Left ventricle myocardium inferior (tissue), 1 donor: Measurements from ENCODE around the gene EMP1. TPM values are rescaled to one million over a fixed set of nuclear protein-coding genes. Genes with fewer than 3 reads are reported as not detected.

Experiments
- DNase-seq: peaks from one replicate; pipeline ENCODE4 v3.0.0-alpha.2; 2020
- H3K27ac ChIP-seq: fragments of 200-600 bp; replicated peaks from 2 replicates; pipeline ENCODE4 v1.8.0; 2021
- H3K27me3 ChIP-seq: fragments of 200-600 bp; 2 replicates; pipeline ENCODE4 v1.8.0; 2021; ENCODE audit warnings: low read depth
- H3K36me3 ChIP-seq: fragments of 200-600 bp; 2 replicates; pipeline ENCODE4 v1.8.0; 2021
- H3K4me1 ChIP-seq: fragments of 200-600 bp; 2 replicates; pipeline ENCODE4 v1.8.0; 2021
- H3K4me3 ChIP-seq: fragments of 200-600 bp; 2 replicates; pipeline ENCODE4 v1.8.0; 2021; ENCODE audit warnings: mild to moderate bottlenecking, moderate library complexity
- H3K9me3 ChIP-seq: fragments of 200-600 bp; replicated peaks from 2 replicates; pipeline ENCODE4 v1.8.0; 2021
- intact Hi-C: fragments of 100-400 bp; cut with micrococcal nuclease; formaldehyde crosslinking; loops from one replicate; pipeline ENCODE4 v1.11.0; 2022
- total RNA-seq: library from RNA; stranded (reverse); fragmentation: NEBNext Ultra II Directional; extraction: Animal tissue kit (Norgen Biotek cat#: 25700); gene quantifications from one replicate; pipeline ENCODE4 v1.2.1, GENCODE V29; 2021
- TF ChIP-seq, protein P1 (sequence below): fragments of 200-600 bp; IDR thresholded peaks from 2 replicates; pipeline ENCODE4 v1.8.0; 2021; ENCODE audit warnings: antibody characterized with exemption, mild to moderate bottlenecking, borderline replicate concordance
- donor health status: DM: no; HTN: yes; CAD: no; lungs with severe emphysema.

The EMP1 gene
- total RNA-seq, 1 donor from 2014 or later, result 90.5 TPM

DNA sequence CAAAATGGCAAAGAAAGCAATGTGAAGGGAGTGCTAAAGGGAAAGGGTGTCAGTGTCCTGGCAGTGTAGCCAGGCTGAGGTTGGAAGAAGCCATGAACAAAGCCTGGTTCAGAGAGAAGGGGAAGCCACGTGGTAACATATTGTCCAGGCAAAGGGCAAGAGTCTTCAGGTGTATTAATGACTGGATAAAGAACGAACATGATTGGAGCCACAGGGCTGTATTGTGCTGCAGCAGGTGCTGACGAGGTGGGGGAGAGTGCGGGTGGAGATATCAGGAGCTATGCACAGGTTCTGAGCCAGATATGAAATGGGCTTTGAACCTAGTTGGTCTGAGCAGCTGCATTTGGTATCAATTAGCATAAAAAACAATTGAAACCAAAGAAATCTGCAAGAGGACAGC lies 18.6 kb upstream of the EMP1 start:
- Histone ChIP-seq H3K9me3 (no peaks in the 10 kb centered on the region), H3K4me1 (peaks cover 16% of the 10 kb centered on the region), H3K27ac (peak overlapping the region; percentile 86), H3K4me3 (no peak overlapping the region), H3K27me3 (peaks cover 8% of the 10 kb centered on the region), H3K36me3 (no peaks in the 10 kb centered on the region)
- no peak for DNase-seq
- TF ChIP-seq, protein P1, sequence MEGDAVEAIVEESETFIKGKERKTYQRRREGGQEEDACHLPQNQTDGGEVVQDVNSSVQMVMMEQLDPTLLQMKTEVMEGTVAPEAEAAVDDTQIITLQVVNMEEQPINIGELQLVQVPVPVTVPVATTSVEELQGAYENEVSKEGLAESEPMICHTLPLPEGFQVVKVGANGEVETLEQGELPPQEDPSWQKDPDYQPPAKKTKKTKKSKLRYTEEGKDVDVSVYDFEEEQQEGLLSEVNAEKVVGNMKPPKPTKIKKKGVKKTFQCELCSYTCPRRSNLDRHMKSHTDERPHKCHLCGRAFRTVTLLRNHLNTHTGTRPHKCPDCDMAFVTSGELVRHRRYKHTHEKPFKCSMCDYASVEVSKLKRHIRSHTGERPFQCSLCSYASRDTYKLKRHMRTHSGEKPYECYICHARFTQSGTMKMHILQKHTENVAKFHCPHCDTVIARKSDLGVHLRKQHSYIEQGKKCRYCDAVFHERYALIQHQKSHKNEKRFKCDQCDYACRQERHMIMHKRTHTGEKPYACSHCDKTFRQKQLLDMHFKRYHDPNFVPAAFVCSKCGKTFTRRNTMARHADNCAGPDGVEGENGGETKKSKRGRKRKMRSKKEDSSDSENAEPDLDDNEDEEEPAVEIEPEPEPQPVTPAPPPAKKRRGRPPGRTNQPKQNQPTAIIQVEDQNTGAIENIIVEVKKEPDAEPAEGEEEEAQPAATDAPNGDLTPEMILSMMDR, result no peak
- intact Hi-C loops, result no loop called here

DNA sequence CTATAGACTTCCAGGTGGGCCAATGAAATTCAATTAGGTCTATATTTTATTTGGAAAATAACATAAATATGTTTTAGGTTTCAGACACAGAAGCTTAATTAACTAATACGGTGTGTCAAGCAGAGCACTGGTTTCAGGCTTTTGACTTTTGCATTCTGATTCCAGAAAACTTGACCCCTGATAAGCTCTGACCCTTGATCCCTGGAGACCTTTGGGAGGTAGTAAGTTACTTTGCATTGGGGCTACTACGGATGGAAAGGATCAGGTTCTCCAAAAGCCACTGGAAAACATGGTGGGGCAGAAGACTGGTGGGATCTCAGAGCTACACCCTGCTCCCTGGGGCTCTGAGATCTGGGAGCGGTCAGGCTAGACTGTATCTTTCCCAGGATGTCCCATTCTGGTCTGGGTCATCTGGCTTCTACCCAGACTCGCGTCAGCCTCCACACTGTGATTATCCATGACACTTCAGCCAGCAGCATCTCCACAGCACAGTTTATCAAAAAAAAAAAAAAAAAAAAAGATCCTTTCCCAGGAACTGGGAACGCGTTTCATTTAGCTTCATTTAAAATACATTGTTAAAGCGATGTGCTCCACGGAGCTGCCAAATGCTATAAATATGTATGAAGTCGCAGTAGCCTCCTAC lies 17.8 kb upstream of the EMP1 start:
- H3K4me3 ChIP-seq, result peak overlapping the region; percentile 27
- H3K27ac ChIP-seq, result peak overlapping the region; percentile 86
- peaks cover 8% of the 10 kb centered on the region for H3K27me3 ChIP-seq
- H3K9me3 ChIP-seq, result no peaks in the 10 kb centered on the region
- H3K36me3 ChIP-seq, result no peaks in the 10 kb centered on the region
- intact Hi-C loops, result no loop called here
- H3K4me1 ChIP-seq, result peaks cover 16% of the 10 kb centered on the region
- TF ChIP-seq, protein P1, result no peak
- DNase-seq, result peak; percentile 65

DNA sequence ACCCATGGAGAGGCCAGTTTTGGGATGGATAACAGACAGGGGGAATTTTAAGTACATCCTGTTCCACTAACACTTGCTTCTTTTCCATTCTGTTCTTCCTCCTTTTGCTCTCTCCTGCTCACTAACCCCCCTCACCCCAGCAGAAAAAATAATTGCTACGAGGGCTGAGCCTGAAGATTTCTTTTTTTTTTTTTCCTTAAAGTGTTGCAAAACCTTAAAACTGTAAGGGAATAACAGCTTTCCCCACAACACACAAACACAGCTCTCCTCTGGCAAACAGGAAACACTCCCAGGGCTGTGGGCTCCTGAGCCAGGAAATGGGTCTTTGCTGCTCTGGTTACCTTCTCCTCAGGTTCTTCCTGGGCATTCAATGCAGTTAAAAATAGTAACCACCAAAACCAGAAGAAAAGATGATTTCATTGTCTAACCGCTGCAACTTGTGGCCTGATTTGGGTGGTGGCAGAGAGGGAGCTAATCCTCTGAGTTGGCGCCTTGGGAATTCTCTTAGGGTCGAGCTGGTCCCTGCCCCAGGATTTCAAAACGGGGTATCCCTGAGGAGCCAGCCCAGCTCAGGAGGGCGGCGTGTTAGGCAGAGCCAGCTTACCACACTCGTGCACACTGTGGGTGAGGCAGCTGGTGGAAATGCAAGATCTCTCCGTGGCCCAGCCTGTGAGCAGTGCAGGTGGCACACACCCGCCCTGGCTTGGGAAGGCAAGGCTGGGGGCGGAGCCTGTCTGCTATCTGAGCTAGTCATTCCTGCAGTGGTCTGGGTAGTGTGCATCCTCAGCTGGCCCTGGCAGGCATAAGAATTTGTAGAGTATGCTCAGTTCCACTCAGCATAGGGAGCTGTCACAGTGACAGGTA lies 17.1 kb upstream of the EMP1 start:
- intact Hi-C loops, result no loop called here

DNA sequence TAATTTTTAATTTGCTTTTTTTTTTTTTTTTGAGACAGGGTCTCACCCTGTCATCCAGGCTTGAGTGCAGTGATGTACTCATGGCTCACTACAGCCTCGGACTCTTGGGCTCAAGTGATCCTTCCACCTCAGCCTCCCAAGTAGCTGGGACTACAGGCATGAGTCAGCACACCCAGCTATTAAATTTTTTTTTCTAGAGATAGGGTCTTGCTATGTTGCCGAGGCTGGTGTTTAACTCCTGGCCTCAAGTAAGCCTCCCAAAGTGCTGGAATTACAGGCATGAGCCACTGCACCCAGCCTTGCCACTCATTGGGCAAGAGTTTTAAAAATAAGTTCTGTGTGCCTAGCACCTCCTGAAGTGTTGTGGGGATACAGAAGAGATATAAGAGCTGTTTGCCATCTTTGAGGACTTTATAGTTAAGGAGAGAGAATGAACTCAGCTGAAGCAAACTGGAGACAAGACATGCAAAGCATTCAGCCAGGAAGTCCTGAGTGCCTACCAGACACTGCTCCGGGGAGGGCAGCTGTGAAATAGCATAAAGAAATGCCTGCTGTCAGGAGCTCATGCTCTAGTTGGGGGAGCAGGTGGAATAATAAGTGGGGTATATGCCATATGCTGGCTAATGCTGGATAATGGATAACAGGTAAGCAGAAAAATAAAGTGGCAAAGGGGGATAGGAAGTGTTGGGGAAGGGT lies 15.0 kb upstream of the EMP1 start:
- H3K4me1 ChIP-seq, result peaks cover 16% of the 10 kb centered on the region
- TF ChIP-seq, protein P1, result no peak
- intact Hi-C loops, result no loop called here
- no peak for DNase-seq
- peaks cover 8% of the 10 kb centered on the region for H3K27me3 ChIP-seq
- no peak overlapping the region for H3K27ac ChIP-seq
- H3K36me3 ChIP-seq, result no peaks in the 10 kb centered on the region
- no peak overlapping the region for H3K4me3 ChIP-seq
- no peaks in the 10 kb centered on the region for H3K9me3 ChIP-seq

More for the DNA sequence above, 17.1 kb upstream of the EMP1 start:
- peak; percentile 41 for DNase-seq
- Histone ChIP-seq H3K27me3 (peaks cover 8% of the 10 kb centered on the region), H3K27ac (peak overlapping the region; percentile 86), H3K4me1 (peaks cover 16% of the 10 kb centered on the region), H3K9me3 (no peaks in the 10 kb centered on the region), H3K4me3 (peak overlapping the region; percentile 27), H3K36me3 (no peaks in the 10 kb centered on the region)
- TF ChIP-seq, protein P1, result no peak

DNA sequence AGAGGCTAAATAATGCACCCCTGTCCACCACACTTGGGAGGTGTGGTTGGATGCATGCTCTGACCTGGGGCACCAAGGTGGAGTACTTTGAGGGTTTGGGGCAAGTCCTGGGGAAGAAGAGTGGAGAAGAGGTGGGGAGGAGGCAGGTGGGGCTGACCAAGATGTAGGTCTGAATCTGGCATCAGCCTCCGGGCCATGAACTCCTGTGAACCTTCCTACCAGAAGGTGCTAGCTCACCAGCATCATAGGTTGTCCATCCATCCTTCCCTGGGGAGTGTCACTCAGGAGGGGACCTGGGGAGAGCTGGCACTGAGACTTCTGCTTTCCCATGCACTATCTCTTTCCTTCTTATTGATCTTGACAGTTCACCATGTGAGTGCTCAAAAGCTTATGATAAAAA lies 13.6 kb upstream of the EMP1 start:
- TF ChIP-seq, protein P1, result no peak
- peaks cover 16% of the 10 kb centered on the region for H3K4me1 ChIP-seq
- intact Hi-C loops, result no loop called here

More for the DNA sequence above, 13.6 kb upstream of the EMP1 start:
- H3K27ac ChIP-seq, result no peak overlapping the region
- H3K9me3 ChIP-seq, result no peaks in the 10 kb centered on the region
- H3K36me3 ChIP-seq, result no peaks in the 10 kb centered on the region
- H3K4me3 ChIP-seq, result no peak overlapping the region
- peaks cover 8% of the 10 kb centered on the region for H3K27me3 ChIP-seq
- no peak for DNase-seq
